ENCODE data around the gene BCAR3.

BCAR3 gene

DNA sequence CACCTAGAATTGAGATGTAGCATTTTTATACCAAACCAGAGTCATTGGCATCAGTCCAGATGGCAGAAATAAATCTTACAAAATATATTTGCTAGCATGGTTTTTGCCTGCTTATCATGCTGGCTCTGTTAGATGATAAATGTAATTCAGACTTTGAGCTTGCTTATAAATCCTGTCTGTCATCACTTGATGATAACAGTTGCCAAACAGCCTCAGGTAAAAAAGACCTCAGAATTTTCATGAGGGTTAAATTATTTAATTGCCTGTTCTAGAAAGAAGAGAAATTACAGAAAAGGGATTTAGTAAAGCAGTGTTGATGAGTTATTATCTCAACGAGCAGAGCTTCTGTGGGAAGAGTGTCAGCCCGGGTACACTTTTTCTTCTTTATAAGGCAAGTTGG lies 150.4 kb downstream of the BCAR3 start:
- no peak for DNase-seq

DNA sequence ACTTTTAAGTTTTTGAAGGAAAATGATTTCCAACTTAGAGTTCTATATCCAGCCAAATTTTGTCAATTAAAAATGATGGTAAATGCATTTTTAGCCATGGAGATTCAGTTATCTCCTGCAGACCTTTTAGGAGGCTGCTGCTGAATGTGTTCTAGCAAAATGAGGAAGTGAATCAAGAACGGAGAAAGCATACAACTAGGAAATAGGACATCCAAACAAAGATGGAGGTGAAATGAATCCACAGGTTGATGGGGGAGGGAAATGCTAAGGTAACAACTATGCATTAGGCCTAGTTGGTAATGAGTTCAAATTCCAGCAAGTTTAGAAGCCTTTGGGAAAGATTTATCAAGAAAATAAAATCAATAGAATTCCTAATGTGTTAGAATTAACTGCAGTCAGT lies 153.2 kb downstream of the BCAR3 start:
- no peak for DNase-seq

DNA sequence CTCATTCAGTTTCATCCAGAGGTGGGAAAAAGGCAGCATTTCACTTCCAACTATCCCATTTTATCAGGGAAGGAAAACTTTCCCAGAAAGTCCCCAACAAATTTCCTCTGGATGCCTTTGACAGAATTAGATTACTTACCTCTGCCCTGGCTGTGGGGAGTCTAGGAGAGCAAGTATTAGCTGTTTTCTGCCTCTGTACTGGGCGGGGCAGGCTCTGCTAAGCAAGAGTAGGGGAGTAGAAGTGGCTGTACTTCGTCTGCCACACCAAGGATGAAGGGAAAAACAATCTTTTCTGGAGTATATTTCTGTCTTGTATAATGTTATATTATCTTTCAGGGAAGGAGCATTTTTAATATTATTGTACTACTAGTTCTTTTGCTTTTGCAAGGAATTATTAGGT lies 155.2 kb downstream of the BCAR3 start:
- DNase-seq = no peak

DNA sequence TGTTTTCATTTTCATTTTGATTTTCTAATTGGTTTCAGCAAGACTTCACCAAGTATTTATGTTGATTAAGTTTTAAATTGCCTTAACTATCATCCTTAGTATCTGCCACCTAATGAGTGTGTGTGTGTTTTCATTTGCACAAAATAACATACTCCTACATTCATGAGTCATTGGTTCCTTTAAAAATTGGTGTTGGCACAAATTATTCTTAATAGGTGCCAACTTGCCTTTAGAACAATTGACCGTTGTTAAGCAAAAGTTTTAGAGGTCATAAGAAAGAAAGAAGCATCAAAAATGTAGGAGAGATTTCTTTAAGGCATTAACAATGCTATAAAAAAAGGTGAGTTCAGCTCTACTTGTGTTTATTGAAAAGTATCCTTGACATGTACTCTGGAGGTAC lies 156.2 kb downstream of the BCAR3 start:
- DNase-seq = no peak

DNA sequence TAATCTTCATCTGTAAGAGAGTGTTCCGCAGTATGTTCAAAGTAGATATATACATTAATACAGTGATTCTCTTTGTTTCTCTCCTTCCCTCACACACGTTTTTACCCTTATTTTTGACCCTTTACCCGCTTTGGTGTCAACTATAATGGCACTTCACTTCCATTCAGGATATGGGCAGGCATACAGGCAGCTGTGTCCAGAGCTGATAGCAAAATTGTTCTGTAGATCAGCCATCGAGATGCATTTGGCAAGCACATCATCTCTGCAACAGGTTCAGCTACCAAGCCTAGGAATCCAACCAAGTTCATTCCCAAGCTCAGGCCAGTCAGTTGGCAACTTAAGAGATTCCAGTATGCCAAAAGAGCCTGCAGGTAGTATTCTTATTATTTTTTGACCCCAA lies 158.9 kb downstream of the BCAR3 start:
- DNase-seq = no peak

DNA sequence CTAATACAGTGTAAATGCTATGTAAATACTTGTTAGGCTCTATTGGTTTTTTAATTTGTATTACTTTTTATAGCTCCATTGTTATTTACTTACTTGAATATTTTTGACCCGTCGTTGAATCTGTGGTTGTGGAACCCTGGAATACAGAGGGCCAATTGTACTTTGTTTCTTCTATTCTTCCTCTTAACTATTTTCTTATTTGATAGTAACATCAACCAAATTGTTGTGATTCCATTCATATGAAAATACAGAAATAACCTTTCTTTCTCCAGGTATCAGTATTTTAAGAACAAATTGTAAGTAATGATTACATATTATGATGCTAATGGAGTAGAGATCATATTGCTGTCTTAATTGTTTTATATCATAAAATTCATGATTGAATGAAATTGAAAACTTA lies 160.0 kb downstream of the BCAR3 start:
- no peak for DNase-seq

DNA sequence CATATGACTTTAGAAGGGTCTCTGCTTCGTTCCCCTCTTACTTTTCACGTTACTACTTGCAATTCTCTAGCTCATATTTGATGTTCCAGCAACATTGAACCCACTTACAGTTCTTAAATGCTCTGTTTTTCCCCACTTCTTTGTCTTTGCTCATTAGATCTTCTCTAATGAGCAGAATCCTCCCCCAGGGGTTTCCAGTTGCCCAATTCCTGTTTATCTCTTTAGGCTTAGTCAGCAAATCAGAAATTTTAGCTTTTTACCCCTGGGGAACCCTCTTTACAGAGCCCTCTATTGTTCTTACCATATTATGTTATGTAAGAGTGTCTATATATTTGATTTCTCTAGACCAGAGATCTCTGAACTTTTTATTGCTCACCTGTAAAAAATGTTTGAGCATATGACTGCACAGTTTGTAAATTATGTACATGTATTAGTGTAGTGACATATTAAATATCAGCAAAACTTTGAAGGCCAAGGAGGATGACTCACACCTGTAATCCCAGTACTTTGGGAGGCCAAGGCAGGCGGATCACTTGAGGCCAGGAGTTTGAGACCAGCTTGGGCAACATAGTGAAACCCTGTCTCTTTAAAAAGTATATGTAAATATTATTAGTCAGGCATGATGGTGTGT lies 162.3 kb downstream of the BCAR3 start:
- DNase-seq = no peak

DNA sequence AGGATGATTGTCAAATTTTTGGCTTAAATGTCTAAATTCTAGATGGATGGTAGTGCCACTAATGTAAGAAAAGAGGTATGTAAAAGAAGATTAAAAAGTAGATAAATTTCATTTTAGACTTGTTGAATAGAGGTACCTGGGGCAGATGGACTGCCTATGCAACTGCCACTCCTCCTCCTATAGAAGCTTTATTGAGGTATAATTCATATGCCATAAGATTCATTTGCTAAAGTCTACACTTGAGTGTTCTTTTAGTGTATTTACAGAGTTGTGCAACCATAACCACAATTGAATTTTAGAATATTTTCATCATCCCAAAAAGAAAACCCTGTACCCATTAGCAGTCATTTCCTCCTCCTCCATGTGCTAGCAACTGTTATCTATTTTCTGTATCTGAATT lies 163.1 kb downstream of the BCAR3 start:
- DNase-seq = no peak

DNA sequence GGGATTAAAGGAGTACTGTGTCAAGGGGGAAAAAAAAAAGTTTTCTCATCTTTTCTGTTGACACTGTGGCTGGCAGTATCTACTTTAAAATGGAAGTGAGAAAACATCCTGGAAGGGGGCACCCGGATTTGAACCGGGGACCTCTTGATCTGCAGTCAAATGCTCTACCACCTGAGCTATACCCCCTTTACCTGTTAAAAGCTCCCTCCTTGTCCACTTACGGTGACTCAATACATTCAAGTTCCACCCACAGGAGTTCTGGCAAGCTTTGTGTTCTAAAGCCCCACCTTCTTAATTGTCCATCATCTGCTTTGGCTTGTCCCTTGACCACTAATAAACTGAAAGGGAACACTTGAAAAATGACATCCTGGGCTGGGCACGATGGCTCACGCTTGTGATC lies 165.5 kb downstream of the BCAR3 start:
- DNase-seq = no peak

Measured in stimulated activated CD4-positive, alpha-beta T cell treated with anti-CD3 and anti-CD28 coated beads, Interleukin-4, amount 100 ng/mL, for 1 hour (primary cell).